Measurements from ENCODE around the gene RAB25. TPM values are rescaled to one million over a fixed set of nuclear protein-coding genes. Genes with fewer than 3 reads are reported as not detected.
"Not testable (repeated sequence)": the region's sequence is repeated elsewhere in the genome, so short reads cannot be mapped to it uniquely, and the experiment has no call there.

The RAB25 gene
- total and polyA plus RNA-seq, 4 donors: 0.67 to 2.0 (median 0.92) TPM

GRCh38 chr1:156026588-156026987 is 34.4 kb upstream of the RAB25 start:
- 93% methylated on average over 4 of the region's 4 CpGs for WGBS
- no peaks in the 10 kb centered on the region for H3K9me3 ChIP-seq (ENCODE audit: control insufficient read depth in 4 of 4, low read length in 3 of 4)
- TF ChIP-seq FOXA1 (IDR thresholded peaks at IDR 0.05) (no peak), NR2F2 (IDR thresholded peaks at IDR 0.05) (no peak), GABPA (IDR thresholded peaks at IDR 0.05 in 1 of 2, conservative IDR thresholded peaks at IDR 0.05 in 1 of 2) (no peak), FOXA2 (IDR thresholded peaks at IDR 0.05) (no peak)
- no peak overlapping the region for H3K9ac ChIP-seq (ENCODE audit: low read depth in 1 of 2, low read length in 2 of 2)
- DNase-seq (ENCODE audit: low spot score): no peak
- H3K27me3 ChIP-seq (ENCODE audit: control insufficient read depth in 4 of 4, insufficient read depth in 4 of 4, low read length in 3 of 4): no peaks in the 10 kb centered on the region
- H3K4me3 ChIP-seq (ENCODE audit: low read depth in 1 of 3, low read length in 3 of 3): no peak overlapping the region
- H3K4me1 ChIP-seq (ENCODE audit: control insufficient read depth in 4 of 4, insufficient read depth in 4 of 4, low read length in 3 of 4): peaks cover 0 to 5% (median 0%) of the 10 kb centered on the region in 4 donors
- H3K27ac ChIP-seq (ENCODE audit: low read depth in 1 of 2, low read length in 2 of 2): no peak overlapping the region
- no peaks in the 10 kb centered on the region for H3K36me3 ChIP-seq (ENCODE audit: control insufficient read depth in 4 of 4, insufficient read depth in 3 of 4, low read depth in 1 of 4, low read length in 3 of 4)

- no peak overlapping the region for H3K27ac ChIP-seq (ENCODE audit: low read depth in 1 of 2, low read length in 2 of 2)
- no peak overlapping the region for H3K4me3 ChIP-seq (ENCODE audit: low read depth in 1 of 3, low read length in 3 of 3)
- WGBS: 71% methylated on average over 6 of the region's 6 CpGs
- no peaks in the 10 kb centered on the region for H3K4me1 ChIP-seq (ENCODE audit: control insufficient read depth in 4 of 4, insufficient read depth in 4 of 4, low read length in 3 of 4)
- peaks cover 0 to 11% (median 3%) of the 10 kb centered on the region in 4 donors for H3K36me3 ChIP-seq (ENCODE audit: control insufficient read depth in 4 of 4, insufficient read depth in 3 of 4, low read depth in 1 of 4, low read length in 3 of 4)
- no peak overlapping the region for H3K9ac ChIP-seq (ENCODE audit: low read depth in 1 of 2, low read length in 2 of 2)
- DNase-seq (ENCODE audit: low spot score): no peak
- no peak for TF ChIP-seq SP1 (IDR thresholded peaks at IDR 0.05)
- TF ChIP-seq FOXA1 (IDR thresholded peaks at IDR 0.05): no peak
- no peak for TF ChIP-seq CTCF (IDR thresholded peaks at IDR 0.05; ENCODE audit: low read depth, low read length, missing input control)
- no peak for TF ChIP-seq RAD21 (IDR thresholded peaks at IDR 0.05)
- H3K9me3 ChIP-seq (ENCODE audit: control insufficient read depth in 4 of 4, low read length in 3 of 4): no peaks in the 10 kb centered on the region
- H3K27me3 ChIP-seq (ENCODE audit: control insufficient read depth in 4 of 4, insufficient read depth in 4 of 4, low read length in 3 of 4): no peaks in the 10 kb centered on the region
Observed at GRCh38 chr1:156033011-156033410, 27.9 kb upstream of the RAB25 start.

GRCh38 chr1:156034991-156035390 is 26.0 kb upstream of the RAB25 start:
- not testable (repeated sequence) for H3K9me3 ChIP-seq (ENCODE audit: control insufficient read depth in 4 of 4, low read length in 3 of 4); H3K4me3 ChIP-seq (ENCODE audit: low read depth in 1 of 3, low read length in 3 of 3); DNase-seq (ENCODE audit: low spot score); H3K4me1 ChIP-seq (ENCODE audit: control insufficient read depth in 4 of 4, insufficient read depth in 4 of 4, low read length in 3 of 4); H3K27me3 ChIP-seq (ENCODE audit: control insufficient read depth in 4 of 4, insufficient read depth in 4 of 4, low read length in 3 of 4); H3K27ac ChIP-seq (ENCODE audit: low read depth in 1 of 2, low read length in 2 of 2); H3K9ac ChIP-seq (ENCODE audit: low read depth in 1 of 2, low read length in 2 of 2)
- peaks cover 0 to 11% (median 3%) of the 10 kb centered on the region in 4 donors for H3K36me3 ChIP-seq (ENCODE audit: control insufficient read depth in 4 of 4, insufficient read depth in 3 of 4, low read depth in 1 of 4, low read length in 3 of 4)
- 97% methylated on average over 4 of the region's 4 CpGs for WGBS

- no peaks in the 10 kb centered on the region for H3K9me3 ChIP-seq (ENCODE audit: control insufficient read depth in 4 of 4, low read length in 3 of 4)
- no peak for DNase-seq (ENCODE audit: low spot score)
- H3K9ac ChIP-seq (ENCODE audit: low read depth in 1 of 2, low read length in 2 of 2): no peak overlapping the region
- 93% methylated on average over 3 of the region's 3 CpGs for WGBS
- peaks cover 0 to 3% (median 0%) of the 10 kb centered on the region in 4 donors for H3K4me1 ChIP-seq (ENCODE audit: control insufficient read depth in 4 of 4, insufficient read depth in 4 of 4, low read length in 3 of 4)
- no peak overlapping the region for H3K4me3 ChIP-seq (ENCODE audit: low read depth in 1 of 3, low read length in 3 of 3)
- no peak overlapping the region for H3K27ac ChIP-seq (ENCODE audit: low read depth in 1 of 2, low read length in 2 of 2)
- H3K27me3 ChIP-seq (ENCODE audit: control insufficient read depth in 4 of 4, insufficient read depth in 4 of 4, low read length in 3 of 4): no peaks in the 10 kb centered on the region
- peaks cover 5 to 30% (median 17%) of the 10 kb centered on the region in 4 donors for H3K36me3 ChIP-seq (ENCODE audit: control insufficient read depth in 4 of 4, insufficient read depth in 3 of 4, low read depth in 1 of 4, low read length in 3 of 4)
- TF ChIP-seq HNF4A (conservative IDR thresholded peaks at IDR 0.05) (no peak), RAD21 (IDR thresholded peaks at IDR 0.05) (no peak), GABPA (IDR thresholded peaks at IDR 0.05 in 1 of 2, conservative IDR thresholded peaks at IDR 0.05 in 1 of 2) (no peak), ZBTB33 (IDR thresholded peaks at IDR 0.05) (no peak), JUND (IDR thresholded peaks at IDR 0.05) (no peak), FOXA2 (IDR thresholded peaks at IDR 0.05) (no peak), REST (IDR thresholded peaks at IDR 0.05) (no peak), SP1 (IDR thresholded peaks at IDR 0.05) (no peak), MAX (IDR thresholded peaks at IDR 0.05) (no peak), CTCF (IDR thresholded peaks at IDR 0.05; ENCODE audit: low read depth, low read length, missing input control) (no peak), RXRA (IDR thresholded peaks at IDR 0.05) (no peak)
Observed at GRCh38 chr1:156042828-156043227, 18.1 kb upstream of the RAB25 start.
